Omental fat pad (tissue), 4 donors: ENCODE data around the gene INTS15. TPM values are rescaled to one million over a fixed set of nuclear protein-coding genes. Genes with fewer than 3 reads are reported as not detected.
A peak's percentile ranks its signal among the peaks of the same experiment; 100 is the strongest.
"Not testable (repeated sequence)": the region's sequence is repeated elsewhere in the genome, so short reads cannot be mapped to it uniquely, and the experiment has no call there.

Experiments used
- ATAC-seq: fragments of 150-250 bp; one replicate; pipeline ENCODE4 v1.9.1; 2016; ENCODE audit warnings: mild to moderate bottlenecking, moderate library complexity; ENCODE audit not compliant: low FRiP score
- DNase-seq: peaks from one replicate; pipeline ENCODE4 v3.0.0-alpha.2; 2019; ENCODE audit warnings: low spot score
- CTCF ChIP-seq, 3 donors: fragments of 450-650 bp; IDR thresholded peaks; one replicate each; pipeline ENCODE4 v1.5.1; 2016 to 2017; ENCODE audit warnings: antibody characterized with exemption in 3 of 3, mild to moderate bottlenecking in 3 of 3, moderate library complexity in 2 of 3
- total RNA-seq, 4 donors: library from RNA; depleted of rRNA; stranded (reverse); fragments of >200 nt; gene quantifications; one replicate each; pipeline ENCODE4 v1.1.0, GENCODE V29; 2016

The INTS15 gene
- total RNA-seq, 4 donors from 2014 or later: 20.2 to 45.1 (median 24.1) TPM

DNA sequence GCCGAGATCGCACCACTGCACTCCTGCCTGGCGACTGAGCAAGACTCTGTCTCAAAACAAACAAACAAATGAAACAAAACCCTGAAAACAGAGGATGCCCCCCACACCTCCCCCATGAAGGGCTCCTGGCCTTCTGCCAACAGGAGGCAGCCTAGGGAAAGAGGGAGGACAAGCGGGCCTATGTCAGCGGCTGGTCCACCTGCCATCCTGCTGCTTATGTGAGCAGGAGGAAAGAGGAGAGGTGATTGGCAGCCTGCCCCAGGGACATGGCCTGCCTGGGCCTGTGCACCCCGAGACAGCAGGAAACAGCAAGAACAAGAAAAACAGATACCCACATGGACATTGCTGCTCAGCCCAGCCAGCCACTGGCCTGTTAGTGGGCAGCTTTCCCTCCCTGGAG is 38.2 kb downstream of the INTS15 start:
- TF ChIP-seq CTCF (IDR thresholded peaks at IDR 0.05): no peak
- no peak for ATAC-seq

GRCh38 chr7:6630007-6630849 is 40.4 kb downstream of the INTS15 start:
- ATAC-seq: no peak
- DNase-seq: no peak
- no peak for TF ChIP-seq CTCF (IDR thresholded peaks at IDR 0.05)

More for the DNA sequence above, 38.2 kb downstream of the INTS15 start:
- DNase-seq: no peak

GRCh38 chr7:6631605-6632004 is 41.8 kb downstream of the INTS15 start:
- TF ChIP-seq CTCF (IDR thresholded peaks at IDR 0.05): no peak
- ATAC-seq (no peak), DNase-seq (no peak)

DNA sequence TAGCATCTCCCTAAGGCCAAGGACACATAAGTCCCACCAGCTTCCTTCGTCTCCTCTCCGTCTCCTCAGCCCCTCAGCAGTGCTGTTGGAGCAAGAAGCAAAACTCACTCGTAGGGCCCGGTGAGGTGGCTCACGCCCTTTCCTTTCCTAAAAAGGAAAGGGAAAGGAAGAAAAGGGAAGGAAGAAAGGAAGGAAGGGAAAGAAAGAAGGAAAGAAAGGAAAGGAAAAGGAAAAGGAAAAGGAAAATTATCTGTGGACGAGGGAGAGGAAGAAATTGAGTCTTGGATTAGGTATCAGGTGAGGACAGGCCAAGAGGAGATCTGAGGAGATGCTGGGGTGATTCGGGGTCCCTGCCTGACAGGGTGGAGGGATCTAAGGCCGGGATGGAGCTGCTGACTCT is 44.2 kb downstream of the INTS15 start:
- no peak for TF ChIP-seq CTCF (IDR thresholded peaks at IDR 0.05)
- no peak for ATAC-seq
- no peak for DNase-seq

GRCh38 chr7:6634971-6635370 is 45.1 kb downstream of the INTS15 start:
- DNase-seq, ATAC-seq: not testable (repeated sequence)

DNA sequence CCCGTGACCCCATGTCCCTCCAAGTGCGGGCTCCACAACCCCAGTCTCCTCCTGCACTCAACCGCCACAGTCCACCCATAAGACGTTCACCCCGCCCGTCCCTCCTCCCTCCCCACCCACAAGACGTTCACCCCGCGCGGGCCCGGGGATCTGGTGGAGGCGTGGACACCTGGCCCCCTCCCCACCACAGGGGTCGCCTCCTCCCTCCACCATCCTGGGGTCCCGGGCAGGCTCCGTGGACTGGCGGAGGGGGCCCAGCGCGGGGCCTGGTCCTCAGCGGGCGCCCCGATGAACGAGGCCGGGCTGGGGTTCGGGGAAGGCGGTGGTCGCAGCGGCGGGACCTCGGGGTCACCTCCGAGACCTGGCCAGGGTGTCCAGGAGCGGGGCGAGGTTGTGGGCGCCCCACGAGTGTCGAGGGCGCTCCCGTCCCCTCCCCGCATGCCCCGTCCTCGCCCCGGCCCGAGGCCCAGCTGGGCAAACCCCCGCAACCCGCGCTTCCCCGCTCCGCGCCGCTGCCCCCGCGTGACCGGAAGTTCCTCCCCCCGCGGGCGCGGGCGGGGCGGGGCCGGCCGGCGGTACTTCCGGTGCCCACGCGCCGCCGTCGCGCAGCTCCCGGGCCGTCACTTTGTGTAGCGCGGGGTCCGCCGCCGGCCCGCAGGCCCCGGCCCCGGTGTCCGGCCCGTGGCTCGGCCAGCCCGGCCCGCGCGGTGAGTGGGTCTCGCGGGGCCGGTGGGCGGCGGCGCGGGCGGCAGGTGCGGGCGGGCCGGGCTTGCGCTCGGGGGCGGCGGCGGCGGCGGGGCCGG is 47.1 kb downstream of the INTS15 start, which contains the start of gene ZNF316:
ZNF316 (plus strand) TSS at position 578 of the 803 bp plus-strand sequence. CDS start 5,092 bp downstream, outside the sequence.
- DNase-seq (no peak), ATAC-seq (peak; percentile 81)
- no peak for TF ChIP-seq CTCF (IDR thresholded peaks at IDR 0.05)

DNA sequence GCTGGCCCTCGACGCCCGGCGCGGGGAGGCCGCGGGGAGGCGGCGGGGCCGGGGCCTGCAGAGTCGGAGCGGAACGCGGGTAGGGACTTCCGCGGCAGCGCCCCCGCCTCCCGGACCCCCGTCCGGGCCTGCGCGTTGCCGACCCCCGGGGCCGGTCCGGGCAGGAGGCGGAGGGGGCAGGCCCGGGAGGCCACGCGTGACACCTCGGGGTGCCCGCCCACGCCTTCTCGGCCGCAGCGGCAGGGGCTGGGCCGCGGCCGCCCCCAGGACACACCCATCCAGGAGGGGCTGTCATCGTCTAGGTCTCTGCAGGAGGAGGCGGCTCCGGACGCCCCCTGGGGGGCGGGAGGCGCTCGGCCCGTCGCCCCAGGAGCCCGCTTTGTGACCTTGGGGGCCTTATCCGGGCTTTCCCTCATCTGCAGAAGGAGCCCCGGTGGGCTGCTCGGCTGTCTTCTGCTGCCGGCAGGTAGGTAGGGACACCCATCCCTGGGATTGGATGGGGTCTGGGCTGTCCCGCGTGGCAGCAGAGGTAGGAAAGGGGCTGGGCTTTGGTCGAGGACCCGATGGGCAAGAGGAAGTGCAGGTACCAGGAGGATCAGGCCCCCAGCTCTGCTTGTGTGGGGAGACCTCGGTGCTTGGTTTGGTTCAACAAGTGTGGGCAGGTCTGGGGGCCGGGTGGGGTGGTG is 47.9 kb downstream of the INTS15 start:
- TF ChIP-seq CTCF (IDR thresholded peaks at IDR 0.05): no peak

More for the DNA sequence above, 47.9 kb downstream of the INTS15 start:
- no peak for DNase-seq
- ATAC-seq: peak; percentile 46
